Neural cell (in vitro differentiated cells): ENCODE results near the gene FNBP1L. TPM values are rescaled to one million over a fixed set of nuclear protein-coding genes. Genes with fewer than 3 reads are reported as not detected.
"Not testable (repeated sequence)": the region's sequence is repeated elsewhere in the genome, so short reads cannot be mapped to it uniquely, and the experiment has no call there.

ENCODE experiments used
- H2AFZ ChIP-seq: fragments of 200-600, 300-800 bp; sonication (generic), shearing (Covaris generic); 2 replicates; pipeline ENCODE4 v1.6.0; 2014; ENCODE audit warnings: low read depth, mild to moderate bottlenecking, antibody characterized with exemption, low read length, moderate library complexity
- H3F3A ChIP-seq: fragments of 200-600 bp; shearing (Covaris generic); 2 replicates; pipeline ENCODE4 v1.6.1; 2016; ENCODE audit warnings: mild to moderate bottlenecking, moderate library complexity, mixed read lengths, antibody characterized with exemption, low read length; ENCODE audit not compliant: insufficient read depth, poor library complexity, severe bottlenecking
- H3K27ac ChIP-seq: fragments of 200-600, 300-800 bp; sonication (generic), shearing (Covaris generic); 2 replicates; pipeline ENCODE4 v1.5.1; 2014; ENCODE audit warnings: mild to moderate bottlenecking, low read length, moderate library complexity
- H3K27me3 ChIP-seq: fragments of 300-800, 200-600 bp; sonication (generic), shearing (Covaris generic); 2 replicates; pipeline ENCODE4 v1.6.0; 2014; ENCODE audit warnings: mild to moderate bottlenecking, low read depth, low read length, moderate library complexity; ENCODE audit not compliant: insufficient read depth
- H3K36me3 ChIP-seq: fragments of 300-800, 200-600 bp; sonication (generic), shearing (Covaris generic); 2 replicates; pipeline ENCODE4 v1.5.1; 2014; ENCODE audit warnings: mild to moderate bottlenecking, antibody characterized with exemption, low read length, moderate library complexity; ENCODE audit not compliant: insufficient read depth
- H3K4me2 ChIP-seq: fragments of 300-800, 200-600 bp; sonication (generic), shearing (Covaris generic); 2 replicates; pipeline ENCODE4 v1.6.0; 2014; ENCODE audit warnings: mild to moderate bottlenecking, low read length
- H3K4me3 ChIP-seq: fragments of 300-800, 200-600 bp; sonication (generic), shearing (Covaris generic); 2 replicates; pipeline ENCODE4 v1.5.1; 2014; ENCODE audit warnings: mild to moderate bottlenecking, low read length, moderate library complexity
- H3K79me2 ChIP-seq: fragments of 200-600 bp; shearing (Covaris generic); replicated peaks from 2 replicates; pipeline ENCODE4 v1.6.0; 2014; ENCODE audit warnings: mild to moderate bottlenecking, low read length, moderate library complexity; ENCODE audit not compliant: insufficient read depth
- H3K9ac ChIP-seq: fragments of 300-800, 200-600 bp; sonication (generic), shearing (Covaris generic); 2 replicates; pipeline ENCODE4 v1.6.1; 2016; ENCODE audit warnings: mild to moderate bottlenecking, low read length, mixed read lengths
- H3K9me2 ChIP-seq: fragments of 200-600 bp; shearing (Covaris generic); 2 replicates; pipeline ENCODE4 v1.6.1; 2016; ENCODE audit warnings: mild to moderate bottlenecking, low read length, mixed read lengths; ENCODE audit not compliant: insufficient read depth
- H3K9me3 ChIP-seq: fragments of 200-600, 300-800 bp; sonication (generic), shearing (Covaris generic); 2 replicates; pipeline ENCODE4 v1.6.1; 2016; ENCODE audit warnings: mild to moderate bottlenecking, mixed run types, low read length, moderate library complexity, mixed read lengths
- H4K20me1 ChIP-seq: fragments of 200-600 bp; shearing (Covaris generic); 2 replicates; pipeline ENCODE4 v1.6.1; 2016; ENCODE audit warnings: mild to moderate bottlenecking, mixed run types; ENCODE audit not compliant: insufficient read depth
- CTCF ChIP-seq: fragments of 450-650 bp; IDR thresholded peaks from 2 replicates; pipeline ENCODE4 v1.5.1; 2014; ENCODE audit warnings: antibody characterized with exemption, mild to moderate bottlenecking, moderate library complexity; ENCODE audit not compliant: poor library complexity, severe bottlenecking
- EP300 ChIP-seq: fragments of 450-650 bp; conservative IDR thresholded peaks from 2 replicates; pipeline ENCODE4 v1.6.1; 2014; ENCODE audit warnings: antibody characterized with exemption, mild to moderate bottlenecking, moderate library complexity; ENCODE audit not compliant: poor library complexity, severe bottlenecking
- EZH2 ChIP-seq: fragments of 200-600, 300-800 bp; shearing (Covaris generic), sonication (generic); IDR thresholded peaks from 2 replicates; pipeline ENCODE4 v1.6.1; 2014; ENCODE audit warnings: antibody characterized with exemption, low read length, borderline replicate concordance, mild to moderate bottlenecking; ENCODE audit not compliant: insufficient read depth, poor library complexity, severe bottlenecking
- MXI1 ChIP-seq: fragments of 450-650 bp; conservative IDR thresholded peaks from 2 replicates; pipeline ENCODE4 v1.6.1; 2014; ENCODE audit warnings: antibody characterized with exemption, mild to moderate bottlenecking; ENCODE audit not compliant: poor library complexity, severe bottlenecking
- POLR2AphosphoS5 ChIP-seq: IDR thresholded peaks from 2 replicates; pipeline ENCODE4 v1.6.1; 2012
- RAD21 ChIP-seq: fragments of 450-650 bp; conservative IDR thresholded peaks from 2 replicates; pipeline ENCODE4 v1.6.1; 2014; ENCODE audit warnings: antibody characterized with exemption, mild to moderate bottlenecking, moderate library complexity
- REST ChIP-seq: IDR thresholded peaks from 2 replicates; pipeline ENCODE4 v1.6.1; 2012; ENCODE audit warnings: borderline replicate concordance
- SMC3 ChIP-seq: fragments of 450-650 bp; conservative IDR thresholded peaks from 2 replicates; pipeline ENCODE4 v1.6.1; 2014; ENCODE audit warnings: antibody characterized with exemption, mild to moderate bottlenecking, moderate library complexity; ENCODE audit not compliant: poor library complexity
- TAF1 ChIP-seq: IDR thresholded peaks from 2 replicates; pipeline ENCODE4 v1.6.1; 2012; ENCODE audit warnings: low read depth
- polyA plus RNA-seq: library from polyadenylated mRNA; depleted of rRNA; stranded (reverse); fragments of >200 nt; gene quantifications from 2 replicates; pipeline ENCODE4 v1.2.3, GENCODE V29; 2014

Gene FNBP1L
- polyA plus RNA-seq, 1 donor from 2014 or later, result 1,044 TPM

DNA sequence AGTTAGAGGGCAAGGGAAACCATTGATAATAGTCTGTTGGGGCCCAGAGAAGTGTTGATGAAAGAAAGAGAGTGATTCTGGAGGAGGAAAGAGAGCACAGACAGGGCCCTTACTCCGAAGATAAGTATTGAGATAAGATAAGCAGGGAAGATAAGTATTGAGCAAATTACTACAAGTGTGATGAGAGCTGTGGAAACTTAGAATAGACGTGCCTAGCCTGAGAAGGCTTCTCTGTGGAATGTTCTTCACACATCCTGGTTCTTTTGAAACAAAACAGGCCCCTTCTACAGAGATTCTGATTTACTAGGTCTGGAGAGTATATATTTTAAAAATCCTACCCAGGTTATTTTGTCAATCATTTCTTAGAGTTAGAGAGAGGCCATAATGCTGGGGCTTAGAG is 26.4 kb downstream of the FNBP1L start:
- H3K27ac ChIP-seq, result no peak overlapping the region
- peaks cover 46% of the 10 kb centered on the region for H4K20me1 ChIP-seq
- no peak overlapping the region for H3K9ac ChIP-seq
- no peak overlapping the region for H3K4me2 ChIP-seq
- H2AFZ ChIP-seq, result no peak overlapping the region
- TF ChIP-seq MXI1 (no peak), RAD21 (no peak), REST (no peak), POLR2AphosphoS5 (no peak), EZH2 (no peak), TAF1 (no peak), EP300 (no peak), CTCF (no peak), SMC3 (no peak)
- no peaks in the 10 kb centered on the region for H3F3A ChIP-seq
- no peaks in the 10 kb centered on the region for H3K9me2 ChIP-seq
- no peak overlapping the region for H3K4me3 ChIP-seq
- peaks cover 96% of the 10 kb centered on the region for H3K79me2 ChIP-seq
- no peaks in the 10 kb centered on the region for H3K27me3 ChIP-seq
- H3K36me3 ChIP-seq, result no peaks in the 10 kb centered on the region
- peaks cover 4% of the 10 kb centered on the region for H3K9me3 ChIP-seq

DNA sequence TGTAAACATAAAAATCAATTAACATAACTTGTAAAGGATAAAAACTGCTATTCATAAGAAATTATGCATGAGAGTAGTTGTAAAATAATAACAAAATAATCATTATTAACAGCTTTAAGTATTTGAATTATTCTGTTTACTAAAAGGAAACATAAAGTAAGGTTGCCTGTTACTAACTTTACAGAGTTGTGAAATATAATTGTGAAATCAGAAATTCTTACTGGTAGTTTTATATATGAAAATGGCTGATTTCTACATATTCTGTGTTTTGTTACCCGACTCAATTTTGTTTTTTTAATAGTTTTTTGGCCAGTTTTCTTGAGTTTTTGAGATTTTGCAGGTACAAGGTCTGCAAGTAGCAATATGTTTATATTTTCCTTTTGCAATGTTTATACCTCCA is 27.8 kb downstream of the FNBP1L start:
- Histone ChIP-seq H3F3A (no peaks in the 10 kb centered on the region), H3K4me3 (no peak overlapping the region), H3K79me2 (peaks cover 91% of the 10 kb centered on the region), H2AFZ (no peak overlapping the region), H3K4me2 (no peak overlapping the region), H4K20me1 (peaks cover 41% of the 10 kb centered on the region), H3K27ac (no peak overlapping the region), H3K36me3 (no peaks in the 10 kb centered on the region), H3K9me2 (no peaks in the 10 kb centered on the region), H3K9me3 (peaks cover 4% of the 10 kb centered on the region), H3K27me3 (no peaks in the 10 kb centered on the region), H3K9ac (no peak overlapping the region)
- TF ChIP-seq REST (no peak), CTCF (no peak), EZH2 (no peak), EP300 (no peak), MXI1 (no peak), POLR2AphosphoS5 (no peak)

- H3K27me3 ChIP-seq, H3K4me2 ChIP-seq, H2AFZ ChIP-seq, H3K9me3 ChIP-seq, H3K9ac ChIP-seq, H3K36me3 ChIP-seq, H3K4me3 ChIP-seq, H3F3A ChIP-seq, H3K9me2 ChIP-seq, H3K27ac ChIP-seq: not testable (repeated sequence)
- Histone ChIP-seq H4K20me1 (peaks cover 16% of the 10 kb centered on the region), H3K79me2 (peaks cover 90% of the 10 kb centered on the region)
Measured at GRCh38 chr1:93479133-93479745, 31.3 kb downstream of the FNBP1L start.
